ENCODE results near the gene PITPNC1.

GRCh38 chr17:67518876-67519275, 141.8 kb downstream of the PITPNC1 start:
- TF ChIP-seq CTCF (IDR thresholded peaks at IDR 0.05) = no peak
- TF ChIP-seq POLR2A (IDR thresholded peaks at IDR 0.05) = no peak

Measured in uterus (tissue), 2 donors.